ENCODE data around the gene IMPDH1. TPM values are rescaled to one million over a fixed set of nuclear protein-coding genes. Genes with fewer than 3 reads are reported as not detected.

Gene IMPDH1
- total and polyA plus RNA-seq, 3 donors from 2014 or later: 32.3 to 64.5 (median 48.3) TPM

DNA sequence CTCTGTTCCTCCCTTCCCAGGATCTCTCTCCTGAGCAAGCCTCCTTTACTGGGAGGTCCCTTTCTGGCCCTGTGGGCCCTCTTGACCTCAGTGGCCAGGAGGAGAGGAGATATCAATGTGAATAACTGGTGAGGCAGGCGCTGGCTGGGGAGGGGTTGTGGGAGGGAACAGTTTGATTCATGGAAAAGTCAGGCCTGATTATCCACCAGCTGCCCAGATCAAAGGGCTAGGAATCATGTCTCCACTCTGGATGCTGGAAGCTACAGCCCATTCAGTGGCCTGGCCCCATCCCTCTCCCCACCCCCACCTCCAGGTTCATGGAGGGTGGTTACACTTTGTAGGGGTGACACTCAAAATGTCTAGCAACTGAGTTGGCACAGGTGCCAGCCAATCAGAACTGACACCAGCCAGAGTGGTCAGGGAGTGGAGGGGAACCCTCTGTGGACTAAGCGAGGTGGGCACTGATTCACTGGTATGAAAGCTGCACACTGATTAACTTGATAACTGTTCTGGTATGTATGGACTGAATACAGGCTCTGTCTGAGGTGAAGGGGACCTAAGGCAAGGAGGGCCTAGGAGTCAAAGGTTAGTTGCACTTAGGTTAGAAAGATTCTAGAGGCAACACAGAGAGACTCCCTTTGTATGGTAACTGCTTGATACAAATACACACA, 53.1 kb downstream of the IMPDH1 start:
- Histone ChIP-seq H3K36me3 (ENCODE audit: low read depth, missing control alignments) (no peaks in the 10 kb centered on the region), H3K4me1 (peaks cover 7% of the 10 kb centered on the region), H3K27me3 (no peaks in the 10 kb centered on the region), H3K4me3 (no peak overlapping the region), H3K9me3 (no peaks in the 10 kb centered on the region), H3K27ac (no peak overlapping the region)
- intact Hi-C loops (cut with DNase I; ENCODE audit: low total_unique reads): no loop called here
- no peak for TF ChIP-seq POLR2A (IDR thresholded peaks at IDR 0.05)
- TF ChIP-seq, protein P1, sequence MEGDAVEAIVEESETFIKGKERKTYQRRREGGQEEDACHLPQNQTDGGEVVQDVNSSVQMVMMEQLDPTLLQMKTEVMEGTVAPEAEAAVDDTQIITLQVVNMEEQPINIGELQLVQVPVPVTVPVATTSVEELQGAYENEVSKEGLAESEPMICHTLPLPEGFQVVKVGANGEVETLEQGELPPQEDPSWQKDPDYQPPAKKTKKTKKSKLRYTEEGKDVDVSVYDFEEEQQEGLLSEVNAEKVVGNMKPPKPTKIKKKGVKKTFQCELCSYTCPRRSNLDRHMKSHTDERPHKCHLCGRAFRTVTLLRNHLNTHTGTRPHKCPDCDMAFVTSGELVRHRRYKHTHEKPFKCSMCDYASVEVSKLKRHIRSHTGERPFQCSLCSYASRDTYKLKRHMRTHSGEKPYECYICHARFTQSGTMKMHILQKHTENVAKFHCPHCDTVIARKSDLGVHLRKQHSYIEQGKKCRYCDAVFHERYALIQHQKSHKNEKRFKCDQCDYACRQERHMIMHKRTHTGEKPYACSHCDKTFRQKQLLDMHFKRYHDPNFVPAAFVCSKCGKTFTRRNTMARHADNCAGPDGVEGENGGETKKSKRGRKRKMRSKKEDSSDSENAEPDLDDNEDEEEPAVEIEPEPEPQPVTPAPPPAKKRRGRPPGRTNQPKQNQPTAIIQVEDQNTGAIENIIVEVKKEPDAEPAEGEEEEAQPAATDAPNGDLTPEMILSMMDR (IDR thresholded peaks at IDR 0.05): no peak
- DNase-seq: no peak
- 67 to 86% methylated on average over 2 of the region's 2 CpGs for WGBS, 2 donors

DNA sequence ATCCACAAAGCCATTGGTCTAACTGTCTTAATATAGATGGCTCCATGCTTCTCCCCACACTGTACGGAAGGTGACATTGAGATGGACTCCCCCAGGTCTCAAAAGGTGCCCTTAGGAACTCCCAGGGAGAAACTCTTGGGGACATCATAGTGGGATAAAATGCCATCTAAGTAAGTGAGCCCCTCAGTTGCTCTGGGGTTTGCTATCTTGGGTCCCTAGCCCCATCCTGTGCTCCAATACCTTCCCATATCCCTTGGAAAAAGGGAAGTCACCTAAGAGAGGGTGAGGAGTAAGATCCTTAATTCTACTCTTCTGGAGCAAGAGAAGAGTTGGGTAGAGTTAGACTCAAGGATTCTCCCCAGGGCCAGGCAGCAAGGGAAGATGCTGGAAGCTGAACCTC, 56.2 kb downstream of the IMPDH1 start:
- Histone ChIP-seq H3K36me3 (ENCODE audit: low read depth, missing control alignments) (no peaks in the 10 kb centered on the region), H3K4me1 (no peaks in the 10 kb centered on the region), H3K4me3 (no peak overlapping the region), H3K27ac (no peak overlapping the region), H3K27me3 (no peaks in the 10 kb centered on the region), H3K9me3 (no peaks in the 10 kb centered on the region)
- intact Hi-C loops (cut with DNase I; ENCODE audit: low total_unique reads): no loop called here
- 86 to 100% methylated on average over 1 of the region's 1 CpG for WGBS, 2 donors
- DNase-seq: no peak
- TF ChIP-seq, protein P1 (IDR thresholded peaks at IDR 0.05): no peak
- no peak for TF ChIP-seq POLR2A (IDR thresholded peaks at IDR 0.05)

GRCh38 chr7:128353189-128353588, 56.6 kb downstream of the IMPDH1 start:
- H3K36me3 ChIP-seq (ENCODE audit: low read depth, missing control alignments): no peaks in the 10 kb centered on the region
- H3K27ac ChIP-seq: no peak overlapping the region
- H3K4me3 ChIP-seq: no peak overlapping the region
- intact Hi-C loops (cut with DNase I; ENCODE audit: low total_unique reads): no loop called here
- H3K4me1 ChIP-seq: no peaks in the 10 kb centered on the region
- no peak for DNase-seq
- no peaks in the 10 kb centered on the region for H3K27me3 ChIP-seq
- TF ChIP-seq, protein P1 (IDR thresholded peaks at IDR 0.05): no peak
- TF ChIP-seq POLR2A (IDR thresholded peaks at IDR 0.05): no peak
- WGBS, 2 donors: 73 to 76% methylated on average over 3 of the region's 3 CpGs
- no peaks in the 10 kb centered on the region for H3K9me3 ChIP-seq

- no peaks in the 10 kb centered on the region for H3K27me3 ChIP-seq
- no peak overlapping the region for H3K4me3 ChIP-seq
- no peak overlapping the region for H3K27ac ChIP-seq
- H3K4me1 ChIP-seq: no peaks in the 10 kb centered on the region
- intact Hi-C loops (cut with DNase I; ENCODE audit: low total_unique reads): no loop called here
- no peak for DNase-seq
- TF ChIP-seq POLR2A (IDR thresholded peaks at IDR 0.05): no peak
- TF ChIP-seq, protein P1 (IDR thresholded peaks at IDR 0.05): no peak
- WGBS, 2 donors: 56 to 67% methylated on average over 8 of the region's 8 CpGs
- H3K36me3 ChIP-seq (ENCODE audit: low read depth, missing control alignments): no peaks in the 10 kb centered on the region
- no peaks in the 10 kb centered on the region for H3K9me3 ChIP-seq
Measured at GRCh38 chr7:128352636-128353035, 57.1 kb downstream of the IMPDH1 start.

DNA sequence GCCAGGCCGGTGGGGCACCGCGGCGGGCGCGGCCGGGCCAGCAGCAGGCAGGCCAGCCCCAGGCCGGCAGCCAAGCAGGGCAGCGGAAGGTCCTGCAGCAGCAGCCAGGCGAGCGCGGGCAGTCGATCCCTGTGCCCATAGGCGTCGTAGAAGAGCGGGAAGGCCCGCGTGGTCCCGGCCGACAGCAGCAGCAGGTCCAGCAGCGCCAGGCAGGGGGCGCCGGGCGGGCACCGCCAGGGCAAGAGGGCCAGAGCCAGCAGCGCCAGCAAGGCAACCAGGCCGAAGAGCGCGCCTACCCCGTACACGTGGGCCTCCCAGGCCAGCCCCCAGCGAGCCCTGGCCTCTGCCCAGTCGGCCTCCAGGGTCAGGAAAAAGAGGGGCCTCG, 57.6 kb downstream of the IMPDH1 start:
- DNase-seq: peak; percentile 64
- no peaks in the 10 kb centered on the region for H3K4me1 ChIP-seq
- 8 to 12% methylated on average over 2 to 21 of the region's 34 CpGs for WGBS, 2 donors
- peak overlapping the region in 1 of 2 donors; percentile 31 for H3K4me3 ChIP-seq
- TF ChIP-seq, protein P1 (IDR thresholded peaks at IDR 0.05): peak in 2 of 3 experiments; percentile 32 to 44
- no peak for TF ChIP-seq POLR2A (IDR thresholded peaks at IDR 0.05)
- H3K27ac ChIP-seq: no peak overlapping the region
- no peaks in the 10 kb centered on the region for H3K27me3 ChIP-seq
- intact Hi-C loops (cut with DNase I; ENCODE audit: low total_unique reads): no loop called here
- no peaks in the 10 kb centered on the region for H3K9me3 ChIP-seq
- H3K36me3 ChIP-seq (ENCODE audit: low read depth, missing control alignments): no peaks in the 10 kb centered on the region

Data from testis (tissue), 3 donors.